ENCODE results near the gene VMP1.
"Not testable (repeated sequence)": the region's sequence is repeated elsewhere in the genome, so short reads cannot be mapped to it uniquely, and the experiment has no call there.

VMP1 gene

GRCh38 chr17:59756236-59756818 lies 48.9 kb downstream of the VMP1 start:
- no peak for DNase-seq

- no peak for DNase-seq
These were observed 49.6 kb downstream of the VMP1 start for GRCh38 chr17:59757043-59757442.

GRCh38 chr17:59757470-59757869 lies 50.0 kb downstream of the VMP1 start:
- DNase-seq: no peak

GRCh38 chr17:59757881-59758385 lies 50.5 kb downstream of the VMP1 start:
- DNase-seq: no peak

- DNase-seq: not testable (repeated sequence)
These were observed 51.7 kb downstream of the VMP1 start for GRCh38 chr17:59758998-59759651.

- DNase-seq: no peak
These were observed 52.7 kb downstream of the VMP1 start for GRCh38 chr17:59760160-59760559.

GRCh38 chr17:59761385-59762048 lies 54.1 kb downstream of the VMP1 start:
- DNase-seq: no peak

GRCh38 chr17:59762049-59762823 lies 54.8 kb downstream of the VMP1 start:
- DNase-seq: no peak

GRCh38 chr17:59762824-59763374 lies 55.4 kb downstream of the VMP1 start:
- DNase-seq: no peak

- DNase-seq: no peak
These were observed 56.4 kb downstream of the VMP1 start for GRCh38 chr17:59763861-59764260.

GRCh38 chr17:59764292-59764741 lies 56.9 kb downstream of the VMP1 start:
- no peak for DNase-seq

- no peak for DNase-seq
These were observed 57.6 kb downstream of the VMP1 start for GRCh38 chr17:59765038-59765437.

- no peak for DNase-seq
These were observed 59.0 kb downstream of the VMP1 start for GRCh38 chr17:59766491-59766890.

- DNase-seq: no peak
These were observed 59.7 kb downstream of the VMP1 start for GRCh38 chr17:59767176-59767575.

- DNase-seq: no peak
These were observed 62.4 kb downstream of the VMP1 start for GRCh38 chr17:59769887-59770286.

- DNase-seq: no peak
These were observed 63.6 kb downstream of the VMP1 start for GRCh38 chr17:59771093-59771492.

- DNase-seq: no peak
These were observed 68.4 kb downstream of the VMP1 start for GRCh38 chr17:59775786-59776350.

- no peak for DNase-seq
These were observed 69.1 kb downstream of the VMP1 start for GRCh38 chr17:59776577-59776976.

GRCh38 chr17:59777033-59777432 lies 69.6 kb downstream of the VMP1 start:
- DNase-seq: no peak

- no peak for DNase-seq
These were observed 71.5 kb downstream of the VMP1 start for GRCh38 chr17:59778996-59779395.

GRCh38 chr17:59779521-59779920 lies 72.1 kb downstream of the VMP1 start:
- DNase-seq: no peak

GRCh38 chr17:59780548-59780947 lies 73.1 kb downstream of the VMP1 start:
- DNase-seq: not testable (repeated sequence)

All from GDM1 (cell line).